NCI-H226 (cell line): ENCODE data around the gene ACP1.
"Not testable (repeated sequence)": the region's sequence is repeated elsewhere in the genome, so short reads cannot be mapped to it uniquely, and the experiment has no call there.

Source experiments
- DNase-seq: peaks from one replicate; pipeline ENCODE4 v3.0.0-alpha.2; 2015

Gene ACP1

GRCh38 chr2:314561-315336 lies 50.0 kb downstream of the ACP1 start:
- no peak for DNase-seq

- not testable (repeated sequence) for DNase-seq
Measured at GRCh38 chr2:315925-316324, 51.2 kb downstream of the ACP1 start.

GRCh38 chr2:316381-316780 lies 51.6 kb downstream of the ACP1 start:
- DNase-seq, result no peak

- no peak for DNase-seq
Measured at GRCh38 chr2:317501-318424, 53.0 kb downstream of the ACP1 start.

- no peak for DNase-seq
Measured at GRCh38 chr2:319059-319600, 54.4 kb downstream of the ACP1 start.

- DNase-seq, result no peak
Measured at GRCh38 chr2:320561-320960, 55.8 kb downstream of the ACP1 start.

- DNase-seq, result no peak
Measured at GRCh38 chr2:322326-322725, 57.6 kb downstream of the ACP1 start.

GRCh38 chr2:323035-323434 lies 58.3 kb downstream of the ACP1 start:
- DNase-seq, result no peak
